HL-60/S4 (cell line): Measurements from ENCODE around the gene VPS26B.
"Not testable (repeated sequence)": the region's sequence is repeated elsewhere in the genome, so short reads cannot be mapped to it uniquely, and the experiment has no call there.

ENCODE experiments used
- in situ Hi-C: fragments of 300-500 bp; cut with MboI; formaldehyde crosslinking; loops from 2 replicates; pipeline ENCODE4 v1.14.3; 2022; ENCODE audit warnings: low sequenced_read_pairs

VPS26B gene

GRCh38 chr11:134278356-134278755 lies 53.9 kb downstream of the VPS26B start:
- in situ Hi-C loops = no loop called here

DNA sequence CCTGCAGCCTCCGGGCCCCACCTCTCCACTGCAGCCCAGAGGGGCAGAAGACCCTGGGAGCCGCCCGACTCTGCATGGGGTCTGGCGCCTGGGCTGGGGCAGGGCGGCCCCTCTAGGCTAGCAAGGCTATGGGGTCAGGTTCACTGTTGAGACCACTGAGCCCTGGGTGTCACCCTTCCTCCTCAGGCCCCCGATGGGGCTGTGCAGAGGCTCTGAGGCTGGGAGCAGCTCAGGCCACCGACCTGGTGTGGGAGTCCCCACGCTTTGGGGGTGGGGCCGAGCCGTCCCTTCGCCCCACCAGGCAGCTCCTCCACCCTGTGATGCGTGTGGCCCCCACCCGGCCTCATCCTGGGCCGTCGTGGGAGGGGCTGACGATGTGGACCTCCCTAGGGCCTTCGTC lies 57.2 kb downstream of the VPS26B start:
- in situ Hi-C loops = not testable (repeated sequence)

- in situ Hi-C loops = no loop called here
Observed at GRCh38 chr11:134282121-134283045, 57.9 kb downstream of the VPS26B start.

- in situ Hi-C loops = no loop called here
Observed at GRCh38 chr11:134283461-134284230, 59.2 kb downstream of the VPS26B start.

DNA sequence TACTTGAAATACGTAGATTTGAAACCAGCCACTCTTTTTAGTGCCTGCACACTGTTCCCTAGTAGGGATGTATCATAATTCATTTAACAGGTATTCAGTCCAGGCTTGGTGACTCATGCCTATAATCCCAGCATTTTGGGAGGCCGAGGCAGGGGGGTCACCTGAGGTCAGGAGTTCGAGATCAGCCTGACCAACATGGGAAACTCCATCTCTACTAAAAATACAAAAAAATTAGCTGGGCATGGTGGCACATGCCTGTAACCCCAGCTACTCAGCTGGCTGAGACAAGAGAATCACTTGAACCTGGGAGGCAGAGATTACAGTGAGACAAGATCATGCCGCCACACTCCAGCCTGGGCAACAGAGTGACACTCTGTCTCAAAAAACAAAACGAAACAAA lies 59.9 kb downstream of the VPS26B start:
- in situ Hi-C loops = not testable (repeated sequence)

DNA sequence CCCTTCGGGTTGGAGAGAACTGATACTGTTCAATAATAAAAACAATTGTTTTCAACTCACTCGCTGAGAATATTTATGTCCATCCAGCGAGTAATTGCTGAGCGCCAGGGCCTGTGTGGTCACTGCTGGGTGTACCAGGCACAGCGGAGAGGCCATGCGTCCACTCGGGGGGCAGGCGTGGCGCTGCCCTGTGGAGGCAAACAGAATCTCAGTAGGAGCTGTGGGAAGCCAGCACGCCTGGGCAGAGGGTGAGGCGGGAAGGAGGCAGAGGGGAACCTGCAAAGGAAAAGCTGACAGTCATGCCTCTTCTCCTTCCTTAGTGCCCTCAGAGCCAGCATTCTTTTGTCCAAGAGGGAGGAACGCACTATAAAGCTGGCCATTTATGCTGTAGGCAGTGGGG lies 63.1 kb downstream of the VPS26B start:
- in situ Hi-C loops = no loop called here

DNA sequence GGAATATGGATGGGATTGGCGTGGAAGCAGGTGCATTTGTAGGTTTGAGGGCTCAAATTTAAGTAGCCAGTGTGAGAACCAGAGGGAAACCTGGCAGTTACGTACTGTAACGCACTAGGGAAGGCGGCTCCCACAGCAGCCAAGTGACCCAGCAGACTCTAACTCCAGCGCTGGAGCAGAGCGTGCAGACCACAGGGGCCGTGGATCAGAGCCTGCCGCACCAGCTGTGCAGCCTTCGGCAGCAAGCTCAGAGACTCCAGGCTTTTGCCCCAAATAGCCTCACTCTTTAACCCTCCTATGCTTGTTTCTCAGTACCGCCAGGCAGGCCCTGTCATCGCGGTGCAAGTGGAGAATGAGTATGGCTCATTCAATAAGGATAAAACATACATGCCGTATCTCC lies 64.0 kb downstream of the VPS26B start:
- in situ Hi-C loops = no loop called here

- in situ Hi-C loops = no loop called here
Observed at GRCh38 chr11:134289167-134289566, 64.7 kb downstream of the VPS26B start.

DNA sequence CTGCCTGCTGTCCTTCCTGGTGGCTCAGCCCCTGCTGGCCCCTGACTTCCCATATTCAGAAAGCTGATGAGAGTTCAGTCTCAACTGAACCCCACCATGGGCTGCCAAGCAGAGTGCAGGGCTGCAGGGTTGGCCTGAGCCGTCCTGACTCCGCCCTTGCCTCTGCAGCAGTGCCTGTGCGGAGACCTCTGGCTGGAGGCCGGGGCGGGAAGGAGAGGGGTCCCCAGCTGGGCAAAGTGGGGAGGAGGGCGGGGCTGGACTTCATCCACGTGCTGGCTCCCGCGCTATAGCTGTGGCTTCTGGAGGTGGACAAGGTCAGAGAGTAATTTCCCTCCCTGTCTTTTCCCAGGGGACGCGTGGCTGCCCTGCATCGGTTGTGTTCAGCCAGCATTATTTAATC lies 65.3 kb downstream of the VPS26B start:
- in situ Hi-C loops = no loop called here

DNA sequence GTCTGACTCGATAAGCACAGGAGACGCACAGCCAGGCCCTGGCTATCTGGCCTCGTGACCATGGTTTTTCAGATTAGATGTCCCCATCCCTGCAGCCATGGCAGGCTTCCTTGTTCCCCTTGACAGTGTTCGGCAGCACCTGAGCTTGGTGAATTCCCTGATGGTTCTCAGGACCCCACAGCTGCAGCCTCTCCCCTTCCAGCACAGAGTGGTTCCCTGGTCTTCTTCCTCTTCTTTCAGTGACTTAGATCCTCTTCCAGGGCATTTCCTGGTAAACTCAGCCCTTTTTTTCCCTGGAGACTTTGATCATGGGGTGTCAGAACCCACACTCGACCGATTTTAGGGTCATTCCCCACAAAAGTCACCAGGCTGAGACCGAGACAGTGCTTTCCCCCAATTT lies 66.2 kb downstream of the VPS26B start:
- in situ Hi-C loops = no loop called here

DNA sequence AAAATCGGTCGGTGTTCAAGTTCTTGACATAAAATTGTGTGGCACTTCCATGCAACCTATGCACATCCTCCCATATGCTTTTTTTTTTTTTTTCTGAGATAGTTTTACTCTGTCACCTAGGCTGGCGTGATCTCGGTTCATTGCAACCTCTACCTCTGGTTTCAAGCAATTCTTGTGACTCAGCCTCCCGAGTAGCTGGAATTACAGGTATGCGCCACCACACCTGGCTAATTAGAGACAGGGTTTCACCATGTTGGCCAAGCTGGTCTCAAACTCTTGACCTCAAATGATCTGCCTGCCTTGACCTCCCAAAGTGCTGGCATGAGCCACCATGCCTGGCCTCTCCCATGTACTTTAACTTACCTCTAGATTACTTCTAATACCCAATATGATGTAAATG lies 66.7 kb downstream of the VPS26B start:
- in situ Hi-C loops = no loop called here

- in situ Hi-C loops = no loop called here
Observed at GRCh38 chr11:134292661-134293060, 68.2 kb downstream of the VPS26B start.

- in situ Hi-C loops = no loop called here
Observed at GRCh38 chr11:134293119-134294113, 68.9 kb downstream of the VPS26B start.

DNA sequence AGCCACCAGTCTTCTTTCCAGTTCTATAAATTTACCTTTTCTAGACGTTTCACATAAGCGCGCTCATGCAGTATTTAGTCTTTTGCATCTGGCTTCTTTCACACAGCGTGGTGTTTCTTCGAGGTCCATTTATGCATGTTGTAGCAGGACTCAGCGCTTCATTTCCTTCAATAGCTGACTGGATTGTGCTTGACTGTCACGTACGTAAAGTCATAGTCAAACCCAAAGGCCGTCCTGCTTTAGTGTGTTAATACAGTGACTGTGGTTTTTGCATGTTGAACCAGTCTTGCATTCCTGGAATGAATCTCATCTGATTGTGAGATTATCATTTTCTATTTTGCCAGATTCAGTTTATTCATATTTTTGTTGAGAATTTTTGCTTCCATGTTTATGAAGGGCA lies 70.2 kb downstream of the VPS26B start:
- in situ Hi-C loops = no loop called here
